Jurkat, Clone E6-1 (cell line): Measurements from ENCODE around the gene FAM187B. TPM values are rescaled to one million over a fixed set of nuclear protein-coding genes. Genes with fewer than 3 reads are reported as not detected.

Experiments used
- DNase-seq: peaks from one replicate; pipeline ENCODE4 v3.0.0-alpha.2; 2011; ENCODE audit warnings: low read depth, low spot score
- H3K4me3 ChIP-seq: 2 replicates; pipeline ENCODE4 v1.5.1; 2011; ENCODE audit warnings: mild to moderate bottlenecking, low read length, control low read depth, moderate library complexity
- polyA plus RNA-seq: library from polyadenylated mRNA; unstranded; fragments of >200 nt; gene quantifications from one replicate; pipeline ENCODE4 v1.2.1, GENCODE V29; 2012; ENCODE audit warnings: missing spikeins; ENCODE audit not compliant: insufficient read length, insufficient read depth

FAM187B gene
- not detected for polyA plus RNA-seq

GRCh38 chr19:35228177-35228930 is at the start of gene FAM187B:
Gene FAM187B, minus strand, starts transcription at chr19:35228739. Its CDS starts 59 bp downstream, at chr19:35228680.
- no peak for DNase-seq
- no peak within 1 kb of the TSS for H3K4me3 ChIP-seq

- H3K4me3 ChIP-seq: no peak overlapping the region
- no peak for DNase-seq
These were observed 48.3 kb upstream of the FAM187B start for GRCh38 chr19:35276706-35277281.

GRCh38 chr19:35274323-35274722 is 45.8 kb upstream of the FAM187B start:
- H3K4me3 ChIP-seq: no peak overlapping the region
- DNase-seq: no peak

GRCh38 chr19:35273686-35274259 is 45.2 kb upstream of the FAM187B start:
- no peak for DNase-seq

GRCh38 chr19:35272954-35273649 is 44.6 kb upstream of the FAM187B start:
- no peak for DNase-seq
- H3K4me3 ChIP-seq: no peak overlapping the region

More at GRCh38 chr19:35273686-35274259, 45.2 kb upstream of the FAM187B start:
- no peak overlapping the region for H3K4me3 ChIP-seq

- H3K4me3 ChIP-seq: no peak overlapping the region
These were observed 43.7 kb upstream of the FAM187B start for GRCh38 chr19:35272122-35272719.

GRCh38 chr19:35271546-35271945 is 43.0 kb upstream of the FAM187B start:
- no peak for DNase-seq
- H3K4me3 ChIP-seq: no peak overlapping the region

More at GRCh38 chr19:35272122-35272719, 43.7 kb upstream of the FAM187B start:
- DNase-seq: no peak

- DNase-seq: no peak
- H3K4me3 ChIP-seq: no peak overlapping the region
These were observed 41.9 kb upstream of the FAM187B start for GRCh38 chr19:35270381-35270811.

- peak; percentile 49 for DNase-seq
- H3K4me3 ChIP-seq: peak overlapping the region; percentile 51
These were observed 41.0 kb upstream of the FAM187B start for GRCh38 chr19:35269438-35270117.

GRCh38 chr19:35268536-35269437 is 40.2 kb upstream of the FAM187B start, which contains the start of gene USF2:
Gene USF2, plus strand, starts transcription at chr19:35268962. Its CDS starts 140 bp downstream, at chr19:35269102.
- peak within 1 kb of the TSS; percentile 87 for H3K4me3 ChIP-seq
- peak; percentile 53 for DNase-seq

- DNase-seq: peak; percentile 37
- H3K4me3 ChIP-seq: peak overlapping the region; percentile 87
These were observed 39.4 kb upstream of the FAM187B start for GRCh38 chr19:35267818-35268535.

- H3K4me3 ChIP-seq: peak overlapping the region; percentile 87
- no peak for DNase-seq
These were observed 38.8 kb upstream of the FAM187B start for GRCh38 chr19:35267353-35267817.

- H3K4me3 ChIP-seq: peak overlapping the region; percentile 87
- DNase-seq: no peak
These were observed 38.2 kb upstream of the FAM187B start for GRCh38 chr19:35266520-35267352.

- H3K4me3 ChIP-seq: no peak overlapping the region
- no peak for DNase-seq
These were observed 37.5 kb upstream of the FAM187B start for GRCh38 chr19:35265900-35266519.

GRCh38 chr19:35265126-35265899 is 36.8 kb upstream of the FAM187B start:
- DNase-seq: no peak
- H3K4me3 ChIP-seq: no peak overlapping the region
